ENCODE measurements around the gene PAIP1. TPM values are rescaled to one million over a fixed set of nuclear protein-coding genes. Genes with fewer than 3 reads are reported as not detected.

The PAIP1 gene
- polyA plus RNA-seq, 3 donors: 31.4 to 49.2 (median 41.0) TPM

DNA sequence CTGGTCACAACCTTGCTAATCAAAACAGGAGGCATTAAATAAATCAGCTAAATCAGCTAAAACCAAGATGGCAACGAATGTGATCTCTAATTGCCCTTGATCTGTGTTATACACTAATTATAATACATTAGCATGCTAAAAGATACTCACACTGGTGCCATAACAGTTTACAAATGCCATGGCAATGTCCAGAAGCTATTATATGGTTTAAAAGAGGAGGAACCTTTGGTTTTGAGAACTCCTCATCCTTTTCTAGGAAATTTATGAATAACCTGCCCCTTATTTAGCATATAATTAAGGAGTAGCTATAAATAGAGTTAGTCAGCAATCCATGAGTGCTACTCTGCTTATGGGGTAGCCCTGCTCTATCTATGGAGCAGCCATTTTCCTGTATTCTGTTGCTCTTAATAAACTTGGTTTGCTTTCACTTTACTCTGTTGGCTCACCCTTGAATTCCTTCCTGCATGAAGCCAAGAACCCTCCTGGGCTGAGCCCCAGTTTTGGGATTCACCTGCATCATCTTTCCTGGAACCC, 27.4 kb upstream of the PAIP1 start:
- intact Hi-C loops (cut with micrococcal nuclease): no loop called here
- no peaks in the 10 kb centered on the region for H3K4me1 Mint-ChIP-seq
- peaks cover 0 to 2% (median 0%) of the 10 kb centered on the region in 3 donors for H3K27me3 Mint-ChIP-seq (ENCODE audit: low read depth in 3 of 3)
- no peaks in the 10 kb centered on the region for H3K27me3 ChIP-seq (ENCODE audit: control insufficient read depth in 2 of 2, insufficient read depth in 2 of 2, low read length in 2 of 2)
- peaks cover 11 to 24% of the 10 kb centered on the region in 2 donors for H3K36me3 Mint-ChIP-seq
- H3K9me3 ChIP-seq (replicated peaks in 1 of 2; ENCODE audit: control insufficient read depth in 1 of 2, insufficient read depth in 1 of 2, low read length in 2 of 2): no peaks in the 10 kb centered on the region
- no peaks in the 10 kb centered on the region for H4K20me1 ChIP-seq (ENCODE audit: insufficient read depth, low read length)
- no peak for DNase-seq
- no peak overlapping the region for H3K9ac ChIP-seq (ENCODE audit: insufficient read depth, low read length, poor library complexity, severe bottlenecking)
- no peak overlapping the region for H3K27ac ChIP-seq (ENCODE audit: low read depth in 1 of 2, low read length in 2 of 2)
- H3K27ac Mint-ChIP-seq: no peak overlapping the region
- no CpG with 5 or more reads among the region's 1 CpG for WGBS (ENCODE audit: insufficient coverage)
- no peak overlapping the region for H3K4me3 Mint-ChIP-seq
- H3K4me3 ChIP-seq (replicated peaks in 1 of 3; ENCODE audit: low read depth in 2 of 3, low read length in 3 of 3): no peak overlapping the region
- no peak overlapping the region for H3K4me2 ChIP-seq (replicated peaks; ENCODE audit: extremely low read depth, low read length, poor library complexity, severe bottlenecking)
- no peaks in the 10 kb centered on the region for H3K4me1 ChIP-seq (ENCODE audit: control insufficient read depth in 1 of 2, insufficient read depth in 2 of 2, low read length in 2 of 2)
- TF ChIP-seq, protein P1, sequence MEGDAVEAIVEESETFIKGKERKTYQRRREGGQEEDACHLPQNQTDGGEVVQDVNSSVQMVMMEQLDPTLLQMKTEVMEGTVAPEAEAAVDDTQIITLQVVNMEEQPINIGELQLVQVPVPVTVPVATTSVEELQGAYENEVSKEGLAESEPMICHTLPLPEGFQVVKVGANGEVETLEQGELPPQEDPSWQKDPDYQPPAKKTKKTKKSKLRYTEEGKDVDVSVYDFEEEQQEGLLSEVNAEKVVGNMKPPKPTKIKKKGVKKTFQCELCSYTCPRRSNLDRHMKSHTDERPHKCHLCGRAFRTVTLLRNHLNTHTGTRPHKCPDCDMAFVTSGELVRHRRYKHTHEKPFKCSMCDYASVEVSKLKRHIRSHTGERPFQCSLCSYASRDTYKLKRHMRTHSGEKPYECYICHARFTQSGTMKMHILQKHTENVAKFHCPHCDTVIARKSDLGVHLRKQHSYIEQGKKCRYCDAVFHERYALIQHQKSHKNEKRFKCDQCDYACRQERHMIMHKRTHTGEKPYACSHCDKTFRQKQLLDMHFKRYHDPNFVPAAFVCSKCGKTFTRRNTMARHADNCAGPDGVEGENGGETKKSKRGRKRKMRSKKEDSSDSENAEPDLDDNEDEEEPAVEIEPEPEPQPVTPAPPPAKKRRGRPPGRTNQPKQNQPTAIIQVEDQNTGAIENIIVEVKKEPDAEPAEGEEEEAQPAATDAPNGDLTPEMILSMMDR (IDR thresholded peaks at IDR 0.05): no peak
- no peaks in the 10 kb centered on the region for H3K79me2 ChIP-seq (ENCODE audit: insufficient read depth, low read length)
- peaks cover 0 to 3% (median 1%) of the 10 kb centered on the region in 7 donors for H3K9me3 Mint-ChIP-seq
- H3K36me3 ChIP-seq (replicated peaks in 1 of 2; ENCODE audit: control insufficient read depth in 1 of 2, insufficient read depth in 2 of 2, low read length in 2 of 2): no peaks in the 10 kb centered on the region
- no peak overlapping the region for H2AFZ ChIP-seq (ENCODE audit: insufficient read depth, low read depth, low read length, poor library complexity, severe bottlenecking)

DNA sequence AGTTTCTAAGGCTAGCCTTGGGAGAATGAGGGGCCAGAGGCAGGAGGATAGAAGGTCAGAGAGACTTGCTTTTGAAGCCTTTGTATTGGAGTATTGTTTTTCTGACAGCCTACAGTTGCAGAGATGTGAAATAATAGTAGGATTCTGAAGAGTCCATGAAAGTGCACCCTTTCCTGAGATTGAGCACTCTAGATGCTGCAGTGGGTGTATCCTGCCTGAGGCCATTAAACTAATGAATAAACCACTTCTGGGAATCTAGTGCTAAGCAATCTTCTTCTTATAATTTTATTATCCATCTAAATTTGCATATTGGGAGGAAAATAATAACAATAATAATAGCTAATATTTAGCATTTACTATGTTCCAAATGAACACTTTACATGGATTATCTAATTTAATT, 26.8 kb upstream of the PAIP1 start:
- TF ChIP-seq, protein P1 (IDR thresholded peaks at IDR 0.05): no peak
- Mint-ChIP-seq H3K27me3 (ENCODE audit: low read depth in 3 of 3) (peaks cover 0 to 2% (median 0%) of the 10 kb centered on the region in 3 donors), H3K36me3 (peaks cover 11 to 21% of the 10 kb centered on the region in 2 donors), H3K4me3 (no peak overlapping the region), H3K9me3 (peaks cover 0 to 4% (median 2%) of the 10 kb centered on the region in 7 donors), H3K27ac (no peak overlapping the region), H3K4me1 (no peaks in the 10 kb centered on the region)
- intact Hi-C loops (cut with micrococcal nuclease): no loop called here
- no peaks in the 10 kb centered on the region for H3K4me1 ChIP-seq (ENCODE audit: control insufficient read depth in 1 of 2, insufficient read depth in 2 of 2, low read length in 2 of 2)
- no peak overlapping the region for H3K27ac ChIP-seq (ENCODE audit: low read depth in 1 of 2, low read length in 2 of 2)
- no peaks in the 10 kb centered on the region for H3K27me3 ChIP-seq (ENCODE audit: control insufficient read depth in 2 of 2, insufficient read depth in 2 of 2, low read length in 2 of 2)
- no peaks in the 10 kb centered on the region for H4K20me1 ChIP-seq (ENCODE audit: insufficient read depth, low read length)
- H3K9me3 ChIP-seq (replicated peaks in 1 of 2; ENCODE audit: control insufficient read depth in 1 of 2, insufficient read depth in 1 of 2, low read length in 2 of 2): no peaks in the 10 kb centered on the region
- no peaks in the 10 kb centered on the region for H3K36me3 ChIP-seq (replicated peaks in 1 of 2; ENCODE audit: control insufficient read depth in 1 of 2, insufficient read depth in 2 of 2, low read length in 2 of 2)
- H2AFZ ChIP-seq (ENCODE audit: insufficient read depth, low read depth, low read length, poor library complexity, severe bottlenecking): no peak overlapping the region
- DNase-seq: no peak
- H3K4me3 ChIP-seq (replicated peaks in 1 of 3; ENCODE audit: low read depth in 2 of 3, low read length in 3 of 3): no peak overlapping the region
- no peak overlapping the region for H3K4me2 ChIP-seq (replicated peaks; ENCODE audit: extremely low read depth, low read length, poor library complexity, severe bottlenecking)
- no peak overlapping the region for H3K9ac ChIP-seq (ENCODE audit: insufficient read depth, low read length, poor library complexity, severe bottlenecking)
- no peaks in the 10 kb centered on the region for H3K79me2 ChIP-seq (ENCODE audit: insufficient read depth, low read length)
